Ectodermal cell (in vitro differentiated cells): ENCODE results near the gene SPTBN2.

Source experiments
- H3K27ac ChIP-seq: 2 replicates; pipeline ENCODE4 v1.7.0; 2013; ENCODE audit warnings: mild to moderate bottlenecking, low read depth, low read length; ENCODE audit not compliant: insufficient read depth, poor library complexity, severe bottlenecking
- H3K27me3 ChIP-seq: 2 replicates; pipeline ENCODE4 v1.7.0; 2013; ENCODE audit warnings: mild to moderate bottlenecking, low read length; ENCODE audit not compliant: insufficient read depth, control insufficient read depth, poor library complexity, severe bottlenecking
- H3K36me3 ChIP-seq: one replicate; pipeline ENCODE4 v1.7.0; 2013; ENCODE audit warnings: low read length; ENCODE audit not compliant: control insufficient read depth, insufficient read depth
- H3K4me1 ChIP-seq: one replicate; pipeline ENCODE4 v1.7.0; 2013; ENCODE audit warnings: low read length; ENCODE audit not compliant: control insufficient read depth, insufficient read depth
- H3K4me3 ChIP-seq: 2 replicates; pipeline ENCODE4 v1.7.0; 2013; ENCODE audit warnings: low read depth, low read length, control low read depth; ENCODE audit not compliant: insufficient read depth
- H3K9me3 ChIP-seq: 2 replicates; pipeline ENCODE4 v1.7.0; 2013; ENCODE audit warnings: mild to moderate bottlenecking, low read length, moderate library complexity; ENCODE audit not compliant: control insufficient read depth
- whole genome bisulfite sequencing, 2 experiments: methylation state at CpG; one replicate each; pipeline ENCODE4 v1.1.7; 2013; ENCODE audit warnings: missing lambda C conversion rate in 2 of 2; 5-methylcytosine and 5-hydroxymethylcytosine counted together

The SPTBN2 gene

DNA sequence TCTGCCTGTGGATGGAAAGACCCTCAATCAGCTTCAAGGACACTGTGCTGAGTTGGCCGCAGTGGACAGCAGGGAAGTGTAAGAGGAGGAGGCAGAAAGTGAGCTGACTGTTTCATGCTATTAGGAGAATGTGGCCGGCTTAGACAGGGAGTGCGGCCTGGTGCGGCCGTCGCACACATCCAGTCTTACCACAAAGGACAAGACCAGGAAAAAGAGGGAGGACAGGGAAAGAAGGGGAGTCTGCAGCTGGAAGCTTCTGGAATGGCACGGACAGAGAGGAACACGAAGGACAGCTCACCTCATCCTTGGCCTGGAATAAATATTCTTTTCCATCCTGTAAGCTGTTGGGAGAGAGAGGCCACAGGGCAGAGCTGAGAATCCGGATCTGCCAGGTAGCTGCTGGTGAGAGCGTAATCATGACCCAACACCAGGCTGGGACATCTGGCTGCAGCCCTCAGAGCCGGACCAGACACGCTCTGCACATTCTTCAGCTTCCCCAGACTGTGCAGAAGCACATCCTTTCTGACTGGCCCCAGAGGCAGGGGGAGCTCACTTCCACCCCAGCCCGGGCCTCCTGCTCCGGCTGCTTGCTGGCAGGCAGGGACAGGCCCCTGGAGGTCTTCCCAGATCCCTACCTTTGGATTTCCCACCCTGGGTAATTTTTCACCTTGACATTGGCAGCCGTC is 42.8 kb downstream of the SPTBN2 start:
- Histone ChIP-seq H3K27ac (no peak overlapping the region), H3K9me3 (no peaks in the 10 kb centered on the region), H3K4me3 (no peak overlapping the region), H3K4me1 (no peaks in the 10 kb centered on the region), H3K27me3 (no peaks in the 10 kb centered on the region), H3K36me3 (peaks cover under 1% of the 10 kb centered on the region)
- WGBS, 2 experiments, result 94 to 96% methylated on average over 15 of the region's 15 CpGs

- Histone ChIP-seq H3K36me3 (no peaks in the 10 kb centered on the region), H3K27me3 (no peaks in the 10 kb centered on the region), H3K4me3 (no peak overlapping the region), H3K9me3 (no peaks in the 10 kb centered on the region), H3K27ac (no peak overlapping the region), H3K4me1 (no peaks in the 10 kb centered on the region)
- WGBS, 2 experiments, result 93 to 94% methylated on average over 27 of the region's 27 CpGs
Observed at GRCh38 chr11:66685276-66686099, 43.5 kb downstream of the SPTBN2 start.

DNA sequence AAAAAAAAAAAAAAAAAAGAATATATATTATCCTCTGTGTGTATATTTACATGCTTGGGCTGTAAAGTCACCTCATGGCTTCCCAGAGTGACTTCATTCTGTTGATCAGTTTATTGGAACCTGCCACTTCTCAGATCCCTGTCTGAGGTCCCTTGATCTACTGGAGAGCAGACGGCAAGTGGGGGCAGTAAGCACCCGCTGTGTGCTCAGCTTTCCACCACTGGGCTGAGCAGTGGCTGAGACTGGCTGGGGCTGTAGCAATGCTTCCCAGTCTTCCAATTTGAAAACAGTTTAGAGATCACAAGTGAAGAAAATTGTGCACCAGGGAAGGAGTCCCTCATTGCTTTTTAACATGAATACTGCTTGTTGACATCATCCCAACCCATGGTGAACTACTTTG is 44.4 kb downstream of the SPTBN2 start:
- H3K36me3 ChIP-seq, result no peaks in the 10 kb centered on the region
- H3K27ac ChIP-seq, result no peak overlapping the region
- WGBS, 2 experiments, result 92 to 94% methylated on average over 2 of the region's 2 CpGs
- H3K4me3 ChIP-seq, result no peak overlapping the region
- no peaks in the 10 kb centered on the region for H3K4me1 ChIP-seq
- H3K27me3 ChIP-seq, result no peaks in the 10 kb centered on the region
- no peaks in the 10 kb centered on the region for H3K9me3 ChIP-seq

DNA sequence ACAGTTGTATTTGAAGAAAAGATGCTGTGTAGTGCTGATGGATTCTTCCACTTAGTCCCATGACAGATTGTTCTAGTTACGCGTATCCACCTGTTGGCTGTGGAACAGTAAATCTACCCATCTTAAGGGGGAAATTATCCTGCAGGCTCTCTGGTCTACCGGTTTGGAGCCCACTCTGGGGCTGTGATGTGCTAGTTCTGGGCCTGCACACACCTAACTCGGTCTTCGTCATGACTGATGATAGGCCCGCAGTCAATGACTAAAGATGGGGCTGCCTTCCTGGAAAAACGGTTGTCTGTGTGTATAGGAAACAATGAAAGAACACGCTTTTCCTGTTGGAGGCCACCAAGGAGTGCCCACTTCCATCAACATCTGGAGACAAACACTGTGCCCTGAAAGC is 45.1 kb downstream of the SPTBN2 start:
- Histone ChIP-seq H3K4me3 (no peak overlapping the region), H3K27me3 (no peaks in the 10 kb centered on the region), H3K4me1 (no peaks in the 10 kb centered on the region), H3K9me3 (no peaks in the 10 kb centered on the region), H3K27ac (no peak overlapping the region), H3K36me3 (no peaks in the 10 kb centered on the region)
- 94 to 95% methylated on average over 8 of the region's 8 CpGs for WGBS, 2 experiments

- Histone ChIP-seq H3K27ac (no peak overlapping the region), H3K9me3 (no peaks in the 10 kb centered on the region), H3K4me1 (peaks cover 5% of the 10 kb centered on the region), H3K4me3 (no peak overlapping the region), H3K36me3 (no peaks in the 10 kb centered on the region), H3K27me3 (no peaks in the 10 kb centered on the region)
- WGBS, 2 experiments, result 88 to 91% methylated on average over 7 of the region's 7 CpGs
Observed at GRCh38 chr11:66680966-66681645, 47.9 kb downstream of the SPTBN2 start.

GRCh38 chr11:66677599-66678375 is 51.2 kb downstream of the SPTBN2 start, which contains the start of gene RBM4B:
TSS of gene RBM4B (minus strand) at chr11:66677887. CDS start at chr11:66677079, 808 bp downstream.
- 1 to 2% methylated on average over 61 of the region's 61 CpGs for WGBS, 2 experiments
- peak within 1 kb of the TSS; percentile 61 for H3K4me3 ChIP-seq

DNA sequence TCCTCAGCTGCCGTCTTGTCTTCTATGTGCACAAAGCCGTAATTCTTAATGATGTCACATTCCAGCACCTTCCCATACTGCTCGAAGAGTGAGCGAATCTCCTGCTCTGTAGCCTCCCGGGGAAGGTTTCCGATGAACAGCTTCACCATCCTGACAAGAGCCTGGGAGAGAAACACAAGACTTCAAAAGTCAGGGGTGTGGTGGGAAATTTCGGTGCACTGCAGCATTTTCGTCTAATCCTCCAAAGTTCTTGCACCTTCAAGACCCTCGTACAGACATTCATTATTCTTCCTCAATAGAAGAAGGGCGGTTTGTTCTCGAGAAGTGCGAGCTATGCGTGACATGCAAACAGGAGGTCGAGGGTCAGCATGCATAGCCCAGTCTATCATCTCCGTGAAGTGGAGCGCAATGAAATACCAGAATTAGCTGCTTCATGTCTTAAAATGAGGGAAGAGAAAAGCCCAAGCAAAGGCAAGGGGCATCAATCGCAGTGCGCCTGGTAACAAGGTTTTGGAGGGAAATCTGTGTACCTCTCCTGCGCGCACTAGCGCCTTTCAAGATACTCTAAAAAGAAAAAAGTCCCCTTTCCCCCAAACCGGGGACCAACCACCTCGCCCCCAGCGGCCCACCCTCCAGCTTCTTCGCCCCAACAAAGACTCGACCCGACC is 52.0 kb downstream of the SPTBN2 start:
- Histone ChIP-seq H3K27me3 (no peaks in the 10 kb centered on the region), H3K4me3 (peak overlapping the region; percentile 61), H3K27ac (peak overlapping the region; percentile 86), H3K9me3 (no peaks in the 10 kb centered on the region), H3K36me3 (no peaks in the 10 kb centered on the region), H3K4me1 (peaks cover 7% of the 10 kb centered on the region)
- 26% methylated on average over 25 of the region's 27 CpGs for WGBS, 2 experiments

More at GRCh38 chr11:66677599-66678375, 51.2 kb downstream of the SPTBN2 start, which contains the start of gene RBM4B:
- no peaks in the 10 kb centered on the region for H3K27me3 ChIP-seq
- peaks cover 7% of the 10 kb centered on the region for H3K4me1 ChIP-seq
- H3K9me3 ChIP-seq, result no peaks in the 10 kb centered on the region
- no peaks in the 10 kb centered on the region for H3K36me3 ChIP-seq
- H3K27ac ChIP-seq, result peak within 1 kb of the TSS; percentile 86

DNA sequence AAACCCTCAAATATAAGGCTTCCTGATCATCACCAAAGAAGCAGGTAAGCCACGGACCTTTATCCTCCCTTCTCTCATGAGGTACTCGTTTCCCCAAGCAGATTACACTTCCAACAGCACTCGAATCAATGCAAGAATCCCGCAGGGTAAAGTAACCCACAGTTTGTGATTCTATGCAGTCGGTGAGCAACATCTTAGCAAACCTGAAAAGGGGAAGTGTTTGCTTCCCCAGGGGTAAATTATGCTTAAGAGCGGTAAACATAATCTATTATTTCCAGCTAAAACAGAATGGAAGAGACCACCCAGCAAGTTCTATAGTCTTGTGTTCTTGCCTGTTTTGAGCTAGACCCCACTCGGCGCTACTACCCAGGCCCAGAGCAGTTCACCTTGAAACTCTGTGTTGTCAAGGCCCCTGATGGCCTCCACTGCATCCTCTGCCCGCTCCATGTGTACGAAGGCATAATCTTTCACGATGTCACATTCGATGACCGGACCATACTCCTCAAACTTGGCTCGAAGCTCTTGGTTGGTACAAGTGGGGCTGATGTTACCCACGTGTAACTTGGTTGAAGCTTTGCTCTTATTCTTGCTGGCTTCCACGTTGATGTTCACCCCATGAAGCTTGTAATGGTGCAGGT is 52.6 kb downstream of the SPTBN2 start:
- WGBS, 2 experiments, result 87 to 89% methylated on average over 16 of the region's 16 CpGs
- peaks cover 7% of the 10 kb centered on the region for H3K4me1 ChIP-seq
- no peak overlapping the region for H3K27ac ChIP-seq

DNA sequence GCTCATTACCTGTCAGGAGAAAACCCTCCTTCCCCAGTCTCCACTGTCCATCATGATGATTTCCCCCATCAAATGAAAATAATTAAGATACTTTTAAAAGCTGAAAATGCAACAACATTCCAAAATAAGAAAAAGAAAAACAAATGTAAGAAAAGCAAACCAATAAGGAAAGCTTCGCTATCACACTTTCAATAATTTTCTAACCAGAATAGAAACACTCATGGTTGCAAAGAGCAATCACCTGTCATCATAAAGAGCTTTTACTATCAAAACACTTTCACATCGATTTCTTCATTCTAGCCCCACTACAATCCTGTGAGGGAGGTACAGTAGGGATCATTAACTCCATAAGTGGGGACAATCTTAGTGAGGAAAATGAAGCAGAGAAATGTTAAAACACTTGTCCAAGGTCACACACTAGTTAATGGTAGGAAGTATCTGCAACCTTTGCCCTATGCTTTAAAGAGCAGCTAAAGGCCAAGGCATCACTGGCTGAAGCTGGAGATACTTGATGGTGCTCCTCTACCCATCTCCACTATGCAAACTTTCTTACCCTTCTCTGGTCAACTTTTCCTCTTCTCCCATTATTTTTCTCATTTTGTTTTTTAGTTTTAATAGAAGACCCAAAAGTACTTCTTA is 53.9 kb downstream of the SPTBN2 start:
- peak overlapping the region; percentile 18 for H3K4me3 ChIP-seq
- H3K36me3 ChIP-seq, result no peaks in the 10 kb centered on the region
- no peaks in the 10 kb centered on the region for H3K9me3 ChIP-seq
- 95 to 100% methylated on average over 1 to 2 of the region's 2 CpGs for WGBS, 2 experiments
- no peaks in the 10 kb centered on the region for H3K27me3 ChIP-seq
- H3K27ac ChIP-seq, result no peak overlapping the region
- H3K4me1 ChIP-seq, result peaks cover 7% of the 10 kb centered on the region

More for the DNA sequence above, 52.6 kb downstream of the SPTBN2 start:
- Histone ChIP-seq H3K27me3 (no peaks in the 10 kb centered on the region), H3K36me3 (no peaks in the 10 kb centered on the region), H3K9me3 (no peaks in the 10 kb centered on the region), H3K4me3 (peak overlapping the region; percentile 61)
